H1 (cell line): Measurements from ENCODE around the gene FIS1. TPM values are rescaled to one million over a fixed set of nuclear protein-coding genes. Genes with fewer than 3 reads are reported as not detected.

Source experiments
- BCL11A ChIP-seq, 2 experiments: IDR thresholded peaks; one replicate each; pipeline ENCODE4 v1.6.1; 2011; ENCODE audit warnings: low read depth in 2 of 2, low read length in 2 of 2, mild to moderate bottlenecking in 2 of 2
- BRCA1 ChIP-seq: IDR thresholded peaks from 2 replicates; pipeline ENCODE4 v1.6.1; 2012; ENCODE audit warnings: low read depth, low read length, improper control_type of control experiment
- CHD1 ChIP-seq: IDR thresholded peaks from 2 replicates; pipeline ENCODE4 v1.6.1; 2012; ENCODE audit warnings: low read depth, low read length, improper control_type of control experiment
- CREB1 ChIP-seq: IDR thresholded peaks from 2 replicates; pipeline ENCODE4 v1.6.1; 2012; ENCODE audit warnings: inconsistent platforms
- FOSL1 ChIP-seq: IDR thresholded peaks from 2 replicates; pipeline ENCODE4 v1.6.1; 2011; ENCODE audit warnings: mild to moderate bottlenecking, low read depth, low read length, moderate library complexity; ENCODE audit not compliant: insufficient read depth
- GABPA ChIP-seq: IDR thresholded peaks from 2 replicates; pipeline ENCODE4 v1.6.1; 2011; ENCODE audit warnings: mild to moderate bottlenecking, low read length, moderate library complexity, borderline replicate concordance; ENCODE audit not compliant: insufficient read depth
- GTF2F1 ChIP-seq: IDR thresholded peaks from 2 replicates; pipeline ENCODE4 v1.6.1; 2012; ENCODE audit warnings: low read depth, low read length, improper control_type of control experiment, borderline replicate concordance
- HDAC6 ChIP-seq: IDR thresholded peaks from one replicate; pipeline ENCODE4 v1.7.1; 2012; ENCODE audit warnings: low read depth, mild to moderate bottlenecking, inconsistent platforms, low read length, moderate library complexity
- JUND ChIP-seq: IDR thresholded peaks from 2 replicates; pipeline ENCODE4 v1.6.1; 2011; ENCODE audit warnings: mild to moderate bottlenecking, improper control_type of control experiment, low read length
- KDM1A ChIP-seq: fragments of 200-600, 300-600 bp; sonication (generic); IDR thresholded peaks from 2 replicates; pipeline ENCODE4 v1.7.1; 2016; ENCODE audit warnings: mild to moderate bottlenecking, low read length, borderline replicate concordance
- MAX ChIP-seq: IDR thresholded peaks from 2 replicates; pipeline ENCODE4 v1.6.1; 2012; ENCODE audit warnings: inconsistent platforms
- POLR2AphosphoS5 ChIP-seq: IDR thresholded peaks from 2 replicates; pipeline ENCODE4 v1.6.1; 2011; ENCODE audit warnings: low read depth, low read length
- RXRA ChIP-seq: IDR thresholded peaks from 2 replicates; pipeline ENCODE4 v1.6.1; 2011; ENCODE audit warnings: low read depth, mild to moderate bottlenecking, low read length, moderate library complexity; ENCODE audit not compliant: insufficient read depth
- SAP30 ChIP-seq: fragments of 300-600 bp; sonication (generic); IDR thresholded peaks from 2 replicates; pipeline ENCODE4 v1.7.1; 2012; ENCODE audit warnings: low read length, moderate library complexity, mild to moderate bottlenecking, inconsistent platforms; ENCODE audit not compliant: insufficient read depth, insufficient replicate concordance
- SIN3A ChIP-seq, 2 experiments: IDR thresholded peaks in 1 of 2; conservative IDR thresholded peaks in 1 of 2; 2 replicates each; pipeline ENCODE4 v1.6.1; 2011 to 2012; ENCODE audit warnings: low read length in 2 of 2, improper control_type of control experiment in 1 of 2, low read depth in 1 of 2, mild to moderate bottlenecking in 1 of 2
- SIRT6 ChIP-seq: IDR thresholded peaks from one replicate; pipeline ENCODE4 v1.7.1; 2012; ENCODE audit warnings: low read length, inconsistent platforms
- TAF1 ChIP-seq: IDR thresholded peaks from 2 replicates; pipeline ENCODE4 v1.6.1; 2011; ENCODE audit warnings: mild to moderate bottlenecking, low read depth, low read length
- TCF12 ChIP-seq: IDR thresholded peaks from 2 replicates; pipeline ENCODE4 v1.6.1; 2011; ENCODE audit warnings: low read depth, mild to moderate bottlenecking, low read length
- polyA plus RNA-seq, 7 experiments: library from polyadenylated mRNA; depleted of rRNA in 3 of 7; stranded (reverse) in 5 of 7; unstranded in 2 of 7; fragments of >200 nt in 5 of 7; fragments of 200-250 nt in 2 of 7; gene quantifications; 1 replicate in 5 of 7; 2 replicates in 1 of 7; 4 replicates in 1 of 7; pipeline versions ENCODE4 v1.2.1 to v1.2.3, GENCODE V29; 2011 to 2013; ENCODE audit warnings: missing spikeins in 2 of 7, mixed read lengths in 2 of 7
- total RNA-seq: library from RNA; stranded (reverse); fragmentation: NEBNext Ultra II Directional; extraction: Animal tissue kit (Norgen Biotek cat#: 25700); gene quantifications from 2 replicates; pipeline ENCODE4 v1.2.1, GENCODE V29; 2021
- TF ChIP-seq, protein P1 (sequence below): IDR thresholded peaks from 2 replicates; pipeline ENCODE4 v1.6.1; 2012; ENCODE audit warnings: low read length, inconsistent platforms
- TF ChIP-seq, protein P2 (sequence below), 3 experiments: IDR thresholded peaks; 1 replicate in 2 of 3; 2 replicates in 1 of 3; pipeline versions ENCODE4 v1.5.1 to v1.6.1; 2011; ENCODE audit warnings: low read length in 3 of 3, mild to moderate bottlenecking in 3 of 3, inconsistent platforms in 2 of 3, low read depth in 1 of 3, moderate library complexity in 1 of 3; ENCODE audit not compliant: insufficient read depth in 1 of 3; ENCODE audit errors: control extremely low read depth in 1 of 3

The FIS1 gene
- total and polyA plus RNA-seq, 2 of the 8 experiments (the other 6 are each of a cell fraction or from before 2014, with no cell fraction given) = 128 to 195 TPM

GRCh38 chr7:101294039-101294831 is 49.4 kb upstream of the FIS1 start (continued):
- TF ChIP-seq FOSL1 (no peak), GTF2F1 (no peak), POLR2AphosphoS5 (peak; percentile 64), CREB1 (peak; percentile 50; the same call in 1 of the 2 replicates), BCL11A (IDR thresholded peaks at IDR 0.05; ENCODE audit: low read depth in 2 of 2, low read length in 2 of 2) (no peak), RXRA (no peak), TCF12 (peak; percentile 95), SAP30 (no peak), BRCA1 (no peak), CHD1 (no peak), SIRT6 (no peak), GABPA (no peak), MAX (no peak), HDAC6 (no peak), SIN3A (conservative IDR thresholded peaks at IDR 0.05 in 1 of 2, IDR thresholded peaks at IDR 0.05 in 1 of 2; ENCODE audit: low read depth in 1 of 2, low read length in 2 of 2) (peak; percentile 78 to 94; a peak in 3 of 4 replicates), JUND (peak; percentile 94), KDM1A (no peak), TAF1 (peak; percentile 64)
- TF ChIP-seq, protein P1, sequence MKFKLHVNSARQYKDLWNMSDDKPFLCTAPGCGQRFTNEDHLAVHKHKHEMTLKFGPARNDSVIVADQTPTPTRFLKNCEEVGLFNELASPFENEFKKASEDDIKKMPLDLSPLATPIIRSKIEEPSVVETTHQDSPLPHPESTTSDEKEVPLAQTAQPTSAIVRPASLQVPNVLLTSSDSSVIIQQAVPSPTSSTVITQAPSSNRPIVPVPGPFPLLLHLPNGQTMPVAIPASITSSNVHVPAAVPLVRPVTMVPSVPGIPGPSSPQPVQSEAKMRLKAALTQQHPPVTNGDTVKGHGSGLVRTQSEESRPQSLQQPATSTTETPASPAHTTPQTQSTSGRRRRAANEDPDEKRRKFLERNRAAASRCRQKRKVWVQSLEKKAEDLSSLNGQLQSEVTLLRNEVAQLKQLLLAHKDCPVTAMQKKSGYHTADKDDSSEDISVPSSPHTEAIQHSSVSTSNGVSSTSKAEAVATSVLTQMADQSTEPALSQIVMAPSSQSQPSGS = peak; percentile 97
- TF ChIP-seq, protein P2, sequence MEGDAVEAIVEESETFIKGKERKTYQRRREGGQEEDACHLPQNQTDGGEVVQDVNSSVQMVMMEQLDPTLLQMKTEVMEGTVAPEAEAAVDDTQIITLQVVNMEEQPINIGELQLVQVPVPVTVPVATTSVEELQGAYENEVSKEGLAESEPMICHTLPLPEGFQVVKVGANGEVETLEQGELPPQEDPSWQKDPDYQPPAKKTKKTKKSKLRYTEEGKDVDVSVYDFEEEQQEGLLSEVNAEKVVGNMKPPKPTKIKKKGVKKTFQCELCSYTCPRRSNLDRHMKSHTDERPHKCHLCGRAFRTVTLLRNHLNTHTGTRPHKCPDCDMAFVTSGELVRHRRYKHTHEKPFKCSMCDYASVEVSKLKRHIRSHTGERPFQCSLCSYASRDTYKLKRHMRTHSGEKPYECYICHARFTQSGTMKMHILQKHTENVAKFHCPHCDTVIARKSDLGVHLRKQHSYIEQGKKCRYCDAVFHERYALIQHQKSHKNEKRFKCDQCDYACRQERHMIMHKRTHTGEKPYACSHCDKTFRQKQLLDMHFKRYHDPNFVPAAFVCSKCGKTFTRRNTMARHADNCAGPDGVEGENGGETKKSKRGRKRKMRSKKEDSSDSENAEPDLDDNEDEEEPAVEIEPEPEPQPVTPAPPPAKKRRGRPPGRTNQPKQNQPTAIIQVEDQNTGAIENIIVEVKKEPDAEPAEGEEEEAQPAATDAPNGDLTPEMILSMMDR (IDR thresholded peaks at IDR 0.05; ENCODE audit: control extremely low read depth in 1 of 3, insufficient read depth in 1 of 3, low read depth in 1 of 3, low read length in 3 of 3) = peak in 1 of 3 experiments; percentile 3; a peak in 1 of 4 replicates
